K562 (cell line): Measurements from ENCODE around the gene SORCS1. TPM values are rescaled to one million over a fixed set of nuclear protein-coding genes. Genes with fewer than 3 reads are reported as not detected.

Source experiments
- ATF7 ChIP-seq: fragments of 450-650 bp; IDR thresholded peaks from 2 replicates; pipeline ENCODE4 v1.7.1; 2014; ENCODE audit warnings: mild to moderate bottlenecking, moderate library complexity
- C11orf30 ChIP-seq: fragments of 450-650 bp; IDR thresholded peaks from 2 replicates; pipeline ENCODE4 v1.6.1; 2016; ENCODE audit warnings: low read depth, mild to moderate bottlenecking
- COPS2 ChIP-seq: fragments of 450-650 bp; conservative IDR thresholded peaks from 2 replicates; pipeline ENCODE4 v1.6.1; 2016; ENCODE audit warnings: mild to moderate bottlenecking, moderate library complexity
- CREM ChIP-seq: IDR thresholded peaks from 2 replicates; pipeline ENCODE4 v1.6.1; 2014; ENCODE audit warnings: antibody characterized with exemption, low read depth
- CTBP1 ChIP-seq: fragments of 450-650 bp; IDR thresholded peaks from 2 replicates; pipeline ENCODE4 v1.6.1; 2016; ENCODE audit warnings: borderline replicate concordance
- FOXJ2 ChIP-seq: fragments of 200-800 bp; sonication (Bioruptor generic); IDR thresholded peaks from 2 replicates; pipeline ENCODE4 v1.6.1; 2016; ENCODE audit warnings: missing genetic modification characterization, missing compliant biosample characterization
- FOXK2 ChIP-seq, 2 experiments: fragments of 450-650 bp; IDR thresholded peaks in 1 of 2; conservative IDR thresholded peaks in 1 of 2; 2 replicates each; pipeline ENCODE4 v1.6.1; 2016; ENCODE audit warnings: low read depth in 2 of 2, mild to moderate bottlenecking in 1 of 2
- MAFF ChIP-seq: IDR thresholded peaks from 2 replicates; pipeline ENCODE4 v1.6.1; 2012; ENCODE audit warnings: low read length, improper control_type of control experiment
- MEIS2 ChIP-seq: fragments of 450-650 bp; IDR thresholded peaks from 2 replicates; pipeline ENCODE4 v1.6.1; 2014; ENCODE audit warnings: mild to moderate bottlenecking; ENCODE audit not compliant: partially characterized antibody
- MITF ChIP-seq: IDR thresholded peaks from 2 replicates; pipeline ENCODE4 v1.6.1; 2014; ENCODE audit warnings: antibody characterized with exemption
- MTA2 ChIP-seq: fragments of 450-650 bp; IDR thresholded peaks from 2 replicates; pipeline ENCODE4 v1.6.1; 2016; ENCODE audit warnings: low read depth
- MYNN ChIP-seq, 2 experiments: sonication (generic); formaldehyde crosslinking in 1 of 2; IDR thresholded peaks; 2 replicates each; pipeline versions ENCODE4 v1.5.0 to v1.6.1; 2016 to 2020; ENCODE audit warnings: antibody characterized with exemption in 1 of 2, missing genetic modification reagents in 1 of 2
- NFXL1 ChIP-seq: fragments of 450-650 bp; formaldehyde crosslinking; IDR thresholded peaks from 2 replicates; pipeline ENCODE4 v1.4.0; 2021; ENCODE audit warnings: mild to moderate bottlenecking
- PBX2 ChIP-seq, 2 experiments: IDR thresholded peaks in 1 of 2; conservative IDR thresholded peaks in 1 of 2; 2 replicates each; pipeline ENCODE4 v1.6.1; 2016; ENCODE audit warnings: low read depth in 2 of 2, mild to moderate bottlenecking in 1 of 2, missing compliant biosample characterization in 1 of 2, missing genetic modification characterization in 1 of 2, moderate library complexity in 1 of 2
- RB1 ChIP-seq: fragments of 450-650 bp; IDR thresholded peaks from 2 replicates; pipeline ENCODE4 v1.6.1; 2017; ENCODE audit warnings: low read depth, mild to moderate bottlenecking
- SMAD2 ChIP-seq: fragments of 150-350 bp; IDR thresholded peaks from 2 replicates; pipeline ENCODE4 v1.6.1; 2014; ENCODE audit warnings: low read depth, mild to moderate bottlenecking, low read length
- SMARCA4 ChIP-seq: fragments of 450-650 bp; IDR thresholded peaks from 2 replicates; pipeline ENCODE4 v1.6.1; 2016
- SMARCE1 ChIP-seq: fragments of 450-650 bp; IDR thresholded peaks from 2 replicates; pipeline ENCODE4 v1.7.1; 2016; ENCODE audit warnings: mild to moderate bottlenecking
- SRF ChIP-seq, 2 experiments: fragments of 250-450, 450-650 bp in 1 of 2; sonication (Bioruptor Pico) in 1 of 2; sonication (generic) in 1 of 2; formaldehyde crosslinking; IDR thresholded peaks; 2 replicates each; pipeline versions ENCODE4 v1.5.0 to v1.5.1; 2020 to 2022; ENCODE audit warnings: mild to moderate bottlenecking in 1 of 2, missing genetic modification reagents in 1 of 2
- TEAD4 ChIP-seq, 2 experiments: sonication (generic) in 1 of 2; formaldehyde crosslinking in 1 of 2; IDR thresholded peaks; 2 replicates each; pipeline versions ENCODE4 v1.6.1 to v1.8.0; 2012 to 2022; ENCODE audit warnings: borderline replicate concordance in 1 of 2, inconsistent platforms in 1 of 2, low read length in 1 of 2, mild to moderate bottlenecking in 1 of 2, missing genetic modification reagents in 1 of 2
- ZKSCAN1 ChIP-seq: fragments of 150-350 bp; IDR thresholded peaks from 2 replicates; pipeline ENCODE4 v1.6.1; 2016; ENCODE audit warnings: low read depth, low read length
- ZNF316 ChIP-seq: fragments of 450-650 bp; IDR thresholded peaks from 2 replicates; pipeline ENCODE4 v1.6.1; 2016
- polyA plus RNA-seq, 8 experiments: library from polyadenylated mRNA; depleted of rRNA in 4 of 8; stranded (reverse) in 5 of 8; unstranded in 3 of 8; fragments of >200 nt; fragmentation: Nextera tagmentation in 2 of 8; fragmentation: Illumina TruSeq in 1 of 8; extraction: Ambion mirVana in 2 of 8; extraction: Trizol in 1 of 8; gene quantifications; 2 replicates each; pipeline versions ENCODE4 v1.2.1 to v1.2.3, GENCODE V29; 2011 to 2014; ENCODE audit warnings: inconsistent platforms in 1 of 8, missing spikeins in 1 of 8
- total RNA-seq, 7 experiments: library from RNA; depleted of rRNA in 6 of 7; stranded (reverse); fragments of >200 nt in 6 of 7; fragmentation: Illumina TruSeq in 2 of 7; extraction: Trizol in 2 of 7; gene quantifications; 2 replicates each; pipeline versions ENCODE4 v1.2.1 to v1.2.3, GENCODE V29; 2011 to 2021; ENCODE audit warnings: low replicate concordance in 1 of 7

The SORCS1 gene
- total and polyA plus RNA-seq, 9 of the 15 experiments (the other 6 are each of a cell fraction or from before 2014, with no cell fraction given), result 1.5 to 3.9 (median 2.7) TPM

GRCh38 chr10:107031931-107032699, 132.4 kb downstream of the SORCS1 start (continued):
- no peak for TF ChIP-seq PBX2 (CRISPR knock-in tag; IDR thresholded peaks at IDR 0.05; ENCODE audit: low read depth)
- 0 out of 2 replicates have a peak, but pooled peaks have one; percentile 6 for TF ChIP-seq PBX2 (tag; conservative IDR thresholded peaks at IDR 0.05; ENCODE audit: low read depth)
- peak in 1 of 2 experiments; percentile 27; a peak in 1 of 4 replicates for TF ChIP-seq SRF (CRISPR knock-in tag; IDR thresholded peaks at IDR 0.05)
- peak; percentile 35; the same call in 1 of the 2 replicates for TF ChIP-seq TEAD4 (IDR thresholded peaks at IDR 0.05; ENCODE audit: low read length)
- no peak for TF ChIP-seq TEAD4 (CRISPR knock-in tag; IDR thresholded peaks at IDR 0.05; ENCODE audit: borderline replicate concordance)
- TF ChIP-seq FOXK2 (conservative IDR thresholded peaks at IDR 0.05 in 1 of 2, IDR thresholded peaks at IDR 0.05 in 1 of 2; ENCODE audit: low read depth in 2 of 2), result peak; percentile 81 to 83
- TF ChIP-seq SMARCA4, result peak; percentile 82
- peak; percentile 81 for TF ChIP-seq ZNF316
- TF ChIP-seq SMARCE1, result peak; percentile 67; the same call in 1 of the 2 replicates
- no peak for TF ChIP-seq MITF
- TF ChIP-seq SMAD2, result no peak
- TF ChIP-seq NFXL1 (CRISPR knock-in tag), result no peak
- TF ChIP-seq ZKSCAN1, result no peak
- TF ChIP-seq CREM, result 0 out of 2 replicates have a peak, but pooled peaks have one; percentile 18
- no peak for TF ChIP-seq CTBP1
- no peak for TF ChIP-seq RB1
- peak; percentile 82; the same call in 1 of the 2 replicates for TF ChIP-seq MAFF
- 0 out of 2 replicates have a peak, but pooled peaks have one; percentile 65 for TF ChIP-seq FOXJ2 (tag)
- no peak for TF ChIP-seq MTA2
- no peak for TF ChIP-seq MYNN (IDR thresholded peaks at IDR 0.05)
- no peak for TF ChIP-seq MYNN (CRISPR knock-in tag; IDR thresholded peaks at IDR 0.05)
- peak; percentile 44 for TF ChIP-seq MEIS2
- peak; percentile 39; the same call in 1 of the 2 replicates for TF ChIP-seq ATF7
- no peak for TF ChIP-seq COPS2
- peak; percentile 85 for TF ChIP-seq C11orf30
